Activated CD4-positive, alpha-beta T cell treated with anti-CD3 and anti-CD28 coated beads, Interleukin-2, Interleukin-6, amounts not matched to agents 100 ng/mL and 50 ng/mL, durations not matched to agents 16 hours and 8 hours (primary cell): ENCODE data around the gene MPDU1.

ENCODE experiments used
- DNase-seq: peaks from one replicate; pipeline ENCODE4 v3.0.0-alpha.2; 2020

The MPDU1 gene

DNA sequence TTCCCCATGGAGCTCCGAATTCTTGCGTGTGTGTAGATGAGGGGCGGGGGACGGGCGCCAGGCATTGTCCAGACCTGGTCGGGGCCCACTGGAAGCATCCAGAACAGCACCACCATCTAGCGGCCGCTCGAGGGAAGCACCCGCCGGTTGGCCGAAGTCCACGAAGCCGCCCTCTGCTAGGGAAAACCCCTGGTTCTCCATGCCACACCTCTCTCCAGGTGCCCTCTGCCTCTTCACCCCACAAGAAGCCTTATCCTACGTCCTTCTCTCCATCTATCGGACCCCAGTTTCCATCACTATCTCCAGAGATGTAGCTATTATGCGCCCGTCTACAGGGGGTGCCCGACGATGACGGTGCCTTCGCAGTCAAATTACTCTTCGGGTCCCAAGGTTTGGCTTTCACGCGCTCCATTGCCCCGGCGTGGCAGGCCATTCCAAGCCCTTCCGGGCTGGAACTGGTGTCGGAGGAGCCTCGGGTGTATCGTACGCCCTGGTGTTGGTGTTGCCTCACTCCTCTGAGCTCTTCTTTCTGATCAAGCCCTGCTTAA is 22.6 kb upstream of the MPDU1 start:
- DNase-seq, result peak; percentile 91

GRCh38 chr17:7561589-7562207 is 22.0 kb upstream of the MPDU1 start, which contains the start of gene SENP3:
Gene SENP3, plus strand, starts transcription at chr17:7561919. Its CDS starts 1,158 bp downstream, at chr17:7563077.
- DNase-seq, result peak; percentile 94

- DNase-seq, result no peak
Measured at GRCh38 chr17:7562208-7562605, 21.4 kb upstream of the MPDU1 start.

GRCh38 chr17:7563115-7563869 is 20.4 kb upstream of the MPDU1 start:
- no peak for DNase-seq

DNA sequence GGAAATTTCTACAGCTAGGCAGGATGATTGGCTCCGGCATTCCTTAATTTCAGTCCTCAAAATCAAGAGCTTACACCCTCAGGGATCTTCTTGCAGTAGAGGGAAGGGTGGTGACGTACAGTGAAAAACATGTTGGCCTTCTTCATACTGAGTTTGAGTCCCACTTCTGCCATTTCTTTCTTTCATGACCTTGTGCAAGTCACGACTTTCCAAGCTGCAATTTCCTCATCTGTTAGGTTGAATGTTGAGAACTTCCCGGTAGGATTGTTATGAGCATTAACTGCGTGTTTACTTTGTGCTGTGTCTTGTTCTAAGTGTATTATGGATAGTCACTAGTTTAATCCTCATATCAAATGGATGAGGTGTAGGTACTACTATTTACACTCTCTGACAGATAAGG is 14.1 kb upstream of the MPDU1 start:
- DNase-seq, result no peak

DNA sequence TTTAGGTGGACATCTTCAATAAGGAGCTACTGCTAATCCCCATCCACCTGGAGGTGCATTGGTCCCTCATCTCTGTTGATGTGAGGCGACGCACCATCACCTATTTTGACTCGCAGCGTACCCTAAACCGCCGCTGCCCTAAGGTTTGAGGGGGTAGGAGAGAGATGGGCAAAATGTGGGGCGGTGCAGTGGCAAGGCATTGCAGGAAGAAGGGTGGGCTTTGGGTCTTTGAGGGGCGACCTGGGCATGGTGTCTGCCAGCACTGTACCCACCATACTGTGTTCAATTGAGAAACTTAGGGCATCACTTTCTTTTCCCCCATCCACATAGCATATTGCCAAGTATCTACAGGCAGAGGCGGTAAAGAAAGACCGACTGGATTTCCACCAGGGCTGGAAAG is 13.3 kb upstream of the MPDU1 start:
- DNase-seq, result no peak

- DNase-seq, result no peak
Measured at GRCh38 chr17:7572338-7572587, 11.4 kb upstream of the MPDU1 start.

DNA sequence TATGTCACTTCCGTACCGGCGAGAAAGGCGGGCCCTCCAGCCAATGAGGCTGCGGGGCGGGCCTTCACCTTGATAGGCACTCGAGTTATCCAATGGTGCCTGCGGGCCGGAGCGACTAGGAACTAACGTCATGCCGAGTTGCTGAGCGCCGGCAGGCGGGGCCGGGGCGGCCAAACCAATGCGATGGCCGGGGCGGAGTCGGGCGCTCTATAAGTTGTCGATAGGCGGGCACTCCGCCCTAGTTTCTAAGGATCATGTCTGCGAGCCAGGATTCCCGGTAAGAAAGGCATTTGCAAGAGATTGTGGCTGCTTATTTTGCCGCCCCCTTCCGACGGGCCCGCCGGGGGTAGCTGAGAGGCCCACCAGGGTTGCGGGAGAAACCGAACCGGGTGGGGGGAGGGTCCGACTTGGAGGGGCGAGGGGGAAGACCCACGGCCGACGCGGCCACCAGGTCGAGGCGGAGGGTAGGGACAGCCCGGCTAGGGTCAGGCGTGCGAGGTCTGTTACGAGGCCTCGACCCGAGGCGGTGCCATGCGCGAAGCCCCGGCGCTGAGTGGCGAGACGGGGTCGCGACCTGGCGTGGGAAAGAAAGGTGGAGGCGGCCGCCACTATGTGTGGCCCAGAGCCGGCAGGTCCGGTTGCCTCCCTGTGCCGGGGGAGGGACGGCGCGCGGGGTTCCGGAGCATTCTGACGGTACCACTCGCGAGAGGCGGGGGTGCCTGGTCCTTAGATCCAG is 10.9 kb upstream of the MPDU1 start:
- peak; percentile 100 for DNase-seq

DNA sequence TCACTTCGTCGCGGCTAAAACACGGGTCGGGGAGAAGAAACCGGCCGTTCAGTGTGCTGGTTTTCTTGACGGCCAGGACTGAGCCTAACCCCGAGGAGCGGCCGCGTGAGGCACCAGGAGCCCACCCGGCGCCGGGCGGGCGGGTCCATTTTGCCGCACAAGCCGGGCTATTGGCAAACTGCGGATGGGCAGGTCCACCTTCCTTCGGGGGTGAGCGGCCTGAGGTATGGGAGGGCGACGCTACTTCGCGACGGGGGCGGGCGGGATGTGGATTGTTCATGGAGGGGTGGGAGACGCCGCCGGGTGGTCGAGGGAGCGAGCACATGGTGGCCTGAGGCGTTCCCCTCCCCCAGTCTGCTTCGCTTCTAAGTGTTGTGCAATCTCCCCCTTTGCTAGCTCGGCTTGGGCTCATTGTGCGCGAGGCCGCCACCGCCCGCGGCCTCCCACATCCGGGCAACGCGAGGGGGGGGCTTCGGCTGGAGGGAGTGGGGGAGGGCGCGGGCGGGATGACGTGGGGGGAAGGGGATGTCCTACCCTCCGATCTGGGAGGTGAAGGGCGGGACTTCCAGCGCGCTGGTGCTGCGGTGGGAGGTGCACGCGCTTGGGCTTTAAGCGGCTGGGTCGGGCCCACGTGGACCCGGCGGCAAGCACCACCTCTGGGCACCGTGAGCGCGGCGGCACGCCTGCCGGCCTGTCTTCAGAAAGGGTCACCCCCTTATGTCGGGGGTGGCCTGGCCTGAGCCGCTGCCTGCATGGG is 10.2 kb upstream of the MPDU1 start:
- peak; percentile 95 for DNase-seq

DNA sequence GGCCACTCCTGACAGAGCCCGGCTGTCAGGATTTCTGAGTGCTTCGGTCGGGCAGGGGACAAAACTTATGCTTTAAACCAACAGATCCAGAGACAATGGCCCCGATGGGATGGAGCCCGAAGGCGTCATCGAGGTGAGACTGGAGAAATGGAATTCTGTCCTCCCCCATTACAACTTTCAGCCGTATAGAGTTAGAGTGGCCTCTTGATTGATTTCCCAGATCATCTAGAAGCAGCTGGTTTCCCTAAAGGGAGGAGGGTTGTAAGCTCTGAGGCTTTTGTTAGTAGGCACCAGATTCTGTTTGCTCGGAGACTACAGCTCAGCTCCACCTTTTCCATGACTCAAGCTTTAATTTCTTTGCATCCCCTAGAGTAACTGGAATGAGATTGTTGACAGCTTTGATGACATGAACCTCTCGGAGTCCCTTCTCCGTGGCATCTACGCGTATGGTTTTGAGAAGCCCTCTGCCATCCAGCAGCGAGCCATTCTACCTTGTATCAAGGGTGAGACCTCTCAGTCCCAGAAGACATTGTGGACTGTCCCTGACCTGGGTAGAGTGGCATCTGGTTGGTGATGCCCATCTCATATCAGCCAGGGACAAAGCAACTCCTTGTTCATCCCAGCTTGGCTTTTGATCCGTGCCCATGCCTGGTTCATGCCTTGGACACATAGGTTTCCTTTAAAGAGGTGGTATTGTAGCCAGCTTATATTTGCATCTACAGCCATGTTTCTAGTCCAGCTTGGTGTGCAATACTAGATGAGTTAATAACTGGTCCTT is 9.3 kb upstream of the MPDU1 start:
- no peak for DNase-seq

DNA sequence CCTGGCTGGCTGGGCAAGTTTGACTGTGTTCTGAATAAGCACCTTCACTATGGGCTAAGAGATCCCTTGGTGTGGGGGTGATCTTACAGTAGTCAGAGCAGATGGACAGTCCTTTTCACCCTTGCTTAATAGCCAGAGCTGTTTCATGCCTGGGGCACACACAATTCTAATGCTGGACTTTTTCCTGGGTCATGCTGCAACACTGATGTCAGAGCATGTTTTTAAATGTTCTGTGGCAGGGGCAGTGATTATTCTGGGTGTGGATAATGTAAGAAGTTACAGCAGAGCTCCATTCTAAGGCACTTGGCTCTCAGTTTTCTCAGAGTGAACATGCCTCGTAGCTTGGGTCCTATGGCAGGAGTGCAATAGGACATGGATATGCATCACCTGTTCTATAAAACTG is 8.2 kb upstream of the MPDU1 start:
- no peak for DNase-seq

DNA sequence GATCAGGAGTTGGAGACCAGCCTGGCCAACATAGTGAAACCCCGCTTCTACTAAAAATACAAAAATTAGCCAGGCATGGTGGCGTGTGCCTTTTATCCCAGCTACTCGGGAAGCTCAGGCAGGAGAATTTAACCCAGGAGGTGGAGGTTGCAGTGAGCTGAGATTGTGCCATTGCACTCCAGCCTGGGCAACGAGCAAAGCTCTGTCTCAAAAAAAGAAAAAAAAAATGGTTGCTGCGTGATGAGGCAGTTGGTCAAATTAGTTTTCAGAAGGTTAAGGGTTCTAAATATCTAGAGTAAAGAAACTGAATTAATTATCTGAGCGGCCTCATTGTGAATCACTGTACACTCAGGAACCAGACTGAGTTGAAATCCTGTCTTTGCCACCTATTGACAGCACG is 7.7 kb upstream of the MPDU1 start:
- no peak for DNase-seq

- no peak for DNase-seq
Measured at GRCh38 chr17:7576432-7576937, 7.2 kb upstream of the MPDU1 start.

GRCh38 chr17:7577327-7578199 is 6.1 kb upstream of the MPDU1 start:
- DNase-seq, result no peak

GRCh38 chr17:7579001-7579833 is 4.4 kb upstream of the MPDU1 start, which contains the start of gene CD68:
Gene CD68, plus strand, starts transcription at chr17:7579638. Its CDS starts 40 bp downstream, at chr17:7579678.
- peak; percentile 90 for DNase-seq

- no peak for DNase-seq
Measured at GRCh38 chr17:7579834-7580603, 3.6 kb upstream of the MPDU1 start.

DNA sequence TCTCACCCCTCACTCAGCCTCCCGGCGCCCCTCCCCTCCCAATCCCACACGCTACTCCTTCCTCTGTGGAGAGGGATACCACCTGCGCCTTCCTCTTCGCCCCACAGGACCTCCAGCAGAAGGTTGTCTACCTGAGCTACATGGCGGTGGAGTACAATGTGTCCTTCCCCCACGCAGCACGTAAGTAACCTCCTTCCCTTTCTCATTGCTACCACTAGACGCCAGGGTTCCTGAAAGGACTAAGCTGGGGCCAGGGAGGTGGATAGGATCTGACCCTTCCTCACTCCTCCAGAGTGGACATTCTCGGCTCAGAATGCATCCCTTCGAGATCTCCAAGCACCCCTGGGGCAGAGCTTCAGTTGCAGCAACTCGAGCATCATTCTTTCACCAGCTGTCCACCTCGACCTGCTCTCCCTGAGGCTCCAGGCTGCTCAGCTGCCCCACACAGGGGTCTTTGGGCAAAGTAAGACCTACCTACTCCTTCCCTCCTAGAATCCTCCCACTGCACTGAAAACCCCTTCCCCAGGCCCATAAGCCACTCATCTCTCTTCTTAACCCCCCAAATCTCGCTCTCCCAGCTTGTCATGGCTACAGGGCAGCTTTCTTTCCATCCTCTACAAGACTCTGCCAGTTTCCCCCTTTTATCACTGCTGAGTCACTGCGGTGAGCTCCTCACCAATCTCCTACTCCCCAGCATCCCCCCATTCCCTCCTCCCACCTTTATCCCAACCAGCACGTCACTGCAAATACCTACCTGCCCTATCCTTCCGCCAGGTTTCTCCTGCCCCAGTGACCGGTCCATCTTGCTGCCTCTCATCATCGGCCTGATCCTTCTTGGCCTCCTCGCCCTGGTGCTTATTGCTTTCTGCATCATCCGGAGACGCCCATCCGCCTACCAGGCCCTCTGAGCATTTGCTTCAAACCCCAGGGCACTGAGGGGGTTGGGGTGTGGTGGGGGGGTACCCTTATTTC is 2.8 kb upstream of the MPDU1 start:
- DNase-seq, result no peak
